Activated gamma-delta T cell treated with anti-CD3 and anti-CD28 coated beads, Interleukin-2, amount 50 U/mL, for 16 hours (primary cell): ENCODE data around the gene UBE2E2.

Experiments used
- DNase-seq: peaks from one replicate; pipeline ENCODE4 v3.0.0-alpha.2; 2020; ENCODE audit warnings: low read depth

Gene UBE2E2

GRCh38 chr3:23389089-23389488, 186.0 kb downstream of the UBE2E2 start:
- DNase-seq, result no peak

DNA sequence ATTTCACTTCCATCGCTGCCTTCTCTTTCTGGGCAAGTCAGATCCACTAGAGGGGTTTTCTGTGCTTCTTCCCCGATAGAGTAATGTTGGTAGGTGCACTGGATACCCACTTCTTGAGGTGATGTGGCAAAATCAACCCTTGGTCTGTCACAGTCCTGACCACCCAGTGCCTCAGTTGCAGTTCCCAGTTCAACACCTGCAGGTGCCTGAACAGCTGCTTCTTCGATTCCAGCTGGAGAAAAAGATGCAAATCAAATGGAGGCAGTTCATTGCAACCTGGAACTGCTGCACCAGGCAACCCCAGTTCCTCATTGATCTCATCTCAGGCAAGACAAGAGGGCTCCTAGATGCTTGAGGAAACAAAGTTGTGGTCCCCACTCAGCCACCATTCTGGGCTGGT, 186.6 kb downstream of the UBE2E2 start:
- no peak for DNase-seq

- no peak for DNase-seq
These were observed 187.3 kb downstream of the UBE2E2 start for GRCh38 chr3:23390446-23390845.

- no peak for DNase-seq
These were observed 187.9 kb downstream of the UBE2E2 start for GRCh38 chr3:23390989-23391553.

- DNase-seq, result no peak
These were observed 192.0 kb downstream of the UBE2E2 start for GRCh38 chr3:23395115-23395514.

DNA sequence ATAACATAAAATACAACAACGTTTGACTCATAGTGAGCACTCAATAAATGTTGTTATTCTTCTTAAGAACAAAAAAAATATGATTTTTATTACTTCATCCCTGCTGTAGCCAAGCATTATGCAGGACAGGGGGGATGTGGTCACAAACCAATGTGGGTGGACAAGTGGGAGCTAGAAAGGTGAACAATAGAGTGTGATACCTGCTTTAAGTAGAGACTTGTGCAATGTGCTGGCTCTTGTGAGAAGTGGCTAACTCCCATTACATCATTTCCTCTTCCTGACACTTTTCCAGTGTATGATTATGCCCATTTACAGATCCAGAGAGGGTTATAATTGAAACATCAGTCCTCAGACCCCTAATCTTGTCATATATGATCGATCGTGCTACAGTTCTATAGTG, 193.6 kb downstream of the UBE2E2 start:
- DNase-seq, result no peak

- no peak for DNase-seq
These were observed 196.1 kb downstream of the UBE2E2 start for GRCh38 chr3:23399221-23399620.

- DNase-seq, result no peak
These were observed 199.8 kb downstream of the UBE2E2 start for GRCh38 chr3:23402728-23403492.

- no peak for DNase-seq
These were observed 201.1 kb downstream of the UBE2E2 start for GRCh38 chr3:23404246-23404645.

- DNase-seq, result no peak
These were observed 202.0 kb downstream of the UBE2E2 start for GRCh38 chr3:23405081-23405480.

DNA sequence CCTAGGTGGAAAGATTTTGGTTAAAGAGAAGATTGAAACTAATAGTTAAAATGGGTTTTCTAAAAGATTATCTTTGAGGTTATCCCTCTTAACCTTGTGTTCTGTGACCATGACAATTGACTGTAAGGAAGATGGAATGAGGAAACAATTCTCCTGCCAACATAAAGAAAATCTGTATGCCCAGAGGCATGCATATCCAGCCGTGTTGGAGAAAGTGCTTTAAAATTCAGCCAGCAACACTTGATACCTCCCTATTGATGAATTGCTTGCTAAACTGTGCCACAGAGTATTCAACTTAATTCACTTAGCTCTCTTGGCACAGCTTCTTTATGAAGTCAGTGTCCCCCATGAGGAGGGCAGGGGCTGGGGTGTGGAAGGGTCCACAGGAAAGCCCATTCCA, 203.5 kb downstream of the UBE2E2 start:
- DNase-seq, result no peak

DNA sequence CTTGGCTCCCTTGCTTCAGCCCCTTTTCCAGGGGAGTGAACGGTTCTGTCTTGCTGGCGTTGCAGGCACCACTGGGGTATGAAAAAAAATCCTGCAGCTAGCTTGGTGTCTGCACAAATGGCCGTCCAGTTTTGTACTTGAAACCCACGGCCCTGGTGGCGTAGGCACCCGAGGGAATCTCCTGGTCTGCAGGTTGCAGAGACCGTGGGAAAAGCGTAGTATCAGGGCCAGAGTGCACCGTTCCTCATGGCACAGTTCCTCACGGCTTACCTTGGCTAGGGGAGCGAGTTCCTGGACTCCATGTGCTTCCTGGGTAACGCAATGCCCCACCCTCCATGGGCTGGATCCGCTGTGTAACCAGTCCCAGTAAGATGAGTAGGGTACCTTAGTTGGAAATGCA, 214.9 kb downstream of the UBE2E2 start:
- DNase-seq, result no peak

- DNase-seq, result no peak
These were observed 218.8 kb downstream of the UBE2E2 start for GRCh38 chr3:23421811-23422516.

DNA sequence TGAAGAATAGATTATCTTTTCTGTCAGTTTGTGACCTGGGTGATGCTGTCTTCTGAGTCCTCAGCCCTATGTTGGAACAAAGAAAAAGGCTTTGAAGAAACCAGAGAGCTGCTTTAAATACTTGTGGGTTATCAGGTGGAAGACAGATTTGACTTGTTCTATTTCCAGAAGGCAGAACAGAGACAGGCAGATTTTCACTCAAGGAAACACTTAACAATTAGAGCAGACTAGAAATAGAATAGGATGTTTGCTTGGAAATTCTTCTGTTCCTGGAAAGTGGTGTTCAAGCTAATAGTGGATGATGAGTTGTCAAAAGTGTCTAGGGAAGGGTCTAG, 219.4 kb downstream of the UBE2E2 start:
- no peak for DNase-seq

GRCh38 chr3:23425410-23425809, 222.3 kb downstream of the UBE2E2 start:
- DNase-seq, result no peak

GRCh38 chr3:23430781-23431398, 227.8 kb downstream of the UBE2E2 start:
- no peak for DNase-seq

- DNase-seq, result no peak
These were observed 228.6 kb downstream of the UBE2E2 start for GRCh38 chr3:23431764-23432163.

DNA sequence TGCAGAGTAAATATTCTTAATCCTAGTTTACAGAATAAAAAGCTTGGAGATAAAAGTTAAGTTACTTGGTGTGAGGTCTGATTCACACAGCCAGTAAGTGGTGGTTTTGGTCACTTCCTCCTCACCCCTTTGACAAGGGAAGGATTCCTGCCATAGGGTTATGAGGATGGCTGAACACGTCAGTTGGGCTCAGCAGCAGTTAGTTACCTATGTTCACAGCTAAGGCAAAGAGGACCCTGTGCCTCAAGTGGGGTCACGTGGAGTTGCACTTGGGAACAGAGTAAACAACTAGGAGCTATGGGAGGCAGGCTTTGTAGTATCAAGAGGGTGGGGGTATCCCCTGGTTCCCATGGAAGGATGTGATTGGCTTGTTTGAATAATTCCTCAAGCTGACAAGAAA, 232.2 kb downstream of the UBE2E2 start:
- DNase-seq, result no peak

DNA sequence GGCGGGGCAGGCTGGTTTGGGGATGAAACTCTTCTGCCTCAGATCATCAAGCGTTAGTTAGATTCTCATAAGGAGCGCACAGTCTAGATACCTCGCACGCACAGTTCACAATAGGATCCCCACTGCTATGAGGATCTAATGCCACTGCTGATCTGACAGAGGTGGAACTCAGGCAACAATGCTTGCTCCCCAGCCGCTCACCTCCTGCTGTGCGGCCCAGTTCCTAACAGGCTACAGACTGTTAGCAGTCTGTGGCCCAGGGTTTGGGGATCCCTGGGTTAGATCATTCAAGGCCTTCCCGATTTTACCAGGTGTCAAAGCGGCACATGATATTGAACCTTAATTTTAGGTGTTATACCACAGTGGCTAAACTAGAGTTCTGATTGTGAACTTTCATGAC, 232.8 kb downstream of the UBE2E2 start:
- DNase-seq, result no peak

DNA sequence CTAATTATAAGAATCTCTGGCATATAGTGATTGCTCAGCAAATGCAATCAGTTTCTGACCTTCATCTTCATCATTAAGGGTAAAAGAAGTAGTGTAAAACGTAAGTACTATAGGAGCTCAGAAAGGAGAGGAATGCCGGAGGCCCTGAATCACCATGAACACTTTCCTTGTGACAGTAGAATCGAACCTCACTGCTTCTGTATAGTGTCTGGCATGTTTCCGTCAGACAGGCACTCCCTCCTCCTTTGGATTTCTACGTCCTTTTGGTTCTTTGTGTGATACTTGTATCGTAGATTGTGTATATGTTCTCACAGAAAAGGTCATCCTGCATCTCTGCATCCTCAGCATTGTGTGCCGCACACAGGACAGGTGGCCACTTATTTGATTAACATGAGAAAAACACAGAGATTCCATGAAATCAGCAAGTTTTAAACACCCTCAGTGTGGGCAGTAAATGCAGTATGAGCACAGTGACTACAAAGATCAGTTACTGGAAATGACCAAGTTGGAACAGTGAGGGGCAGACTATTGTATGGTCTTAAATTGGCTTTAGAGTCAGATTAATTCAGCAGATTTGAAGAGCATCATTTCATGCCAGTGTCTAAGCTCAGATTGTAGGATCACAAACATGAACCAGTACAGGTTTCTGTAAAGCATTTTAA, 234.5 kb downstream of the UBE2E2 start:
- DNase-seq, result no peak

GRCh38 chr3:23438657-23439056, 235.5 kb downstream of the UBE2E2 start:
- no peak for DNase-seq

DNA sequence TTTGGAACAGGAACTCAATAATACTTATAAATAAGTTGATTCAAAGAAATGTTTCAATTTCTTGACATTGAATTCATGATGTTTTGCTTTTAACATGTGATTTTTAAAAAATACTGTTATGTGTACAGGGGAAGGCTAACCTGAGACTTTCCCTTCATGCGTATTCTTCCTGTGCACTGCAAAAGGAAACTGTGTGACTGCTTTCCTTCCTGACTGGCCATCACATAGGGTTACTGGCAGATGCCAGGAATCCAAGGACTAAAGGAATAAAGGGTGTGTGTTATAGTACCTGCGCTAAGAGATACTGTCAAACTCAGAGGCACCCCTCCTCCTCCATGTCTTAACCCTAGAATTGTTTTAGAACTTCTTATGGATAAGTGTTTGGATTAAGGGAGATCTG, 236.0 kb downstream of the UBE2E2 start:
- no peak for DNase-seq
